IPS-18a (cell line): ENCODE results near the gene CEP20.

Experiments used
- H3K27ac ChIP-seq: one replicate; pipeline ENCODE4 v1.5.1; 2013; ENCODE audit warnings: low read length
- H3K27me3 ChIP-seq: one replicate; pipeline ENCODE4 v1.6.1; 2013; ENCODE audit warnings: mild to moderate bottlenecking, low read length; ENCODE audit not compliant: control insufficient read depth, insufficient read depth
- H3K36me3 ChIP-seq: one replicate; pipeline ENCODE4 v1.6.1; 2013; ENCODE audit warnings: low read depth, low read length; ENCODE audit not compliant: control insufficient read depth
- H3K4me1 ChIP-seq: one replicate; pipeline ENCODE4 v1.6.1; 2013; ENCODE audit warnings: low read depth, low read length; ENCODE audit not compliant: control insufficient read depth
- H3K4me3 ChIP-seq: one replicate; pipeline ENCODE4 v1.5.1; 2013; ENCODE audit warnings: low read length
- H3K9ac ChIP-seq: one replicate; pipeline ENCODE4 v1.6.1; 2013; ENCODE audit warnings: mild to moderate bottlenecking, low read length, moderate library complexity
- H3K9me3 ChIP-seq: one replicate; pipeline ENCODE4 v1.6.1; 2013; ENCODE audit warnings: low read depth, low read length; ENCODE audit not compliant: control insufficient read depth

CEP20 gene

GRCh38 chr16:15897121-15897780 is 8.8 kb upstream of the CEP20 start:
- Histone ChIP-seq H3K4me3 (no peak overlapping the region), H3K4me1 (peaks cover 3% of the 10 kb centered on the region), H3K27ac (no peak overlapping the region), H3K36me3 (no peaks in the 10 kb centered on the region), H3K27me3 (no peaks in the 10 kb centered on the region), H3K9ac (no peak overlapping the region), H3K9me3 (no peaks in the 10 kb centered on the region)

GRCh38 chr16:15894571-15895374 is 6.4 kb upstream of the CEP20 start:
- peaks cover 3% of the 10 kb centered on the region for H3K4me1 ChIP-seq
- no peak overlapping the region for H3K27ac ChIP-seq

GRCh38 chr16:15891508-15891907 is 3.1 kb upstream of the CEP20 start:
- Histone ChIP-seq H3K36me3 (no peaks in the 10 kb centered on the region), H3K27ac (no peak overlapping the region)

More at GRCh38 chr16:15894571-15895374, 6.4 kb upstream of the CEP20 start:
- H3K9me3 ChIP-seq = no peaks in the 10 kb centered on the region
- no peaks in the 10 kb centered on the region for H3K27me3 ChIP-seq
- H3K9ac ChIP-seq = no peak overlapping the region
- H3K36me3 ChIP-seq = no peaks in the 10 kb centered on the region
- H3K4me3 ChIP-seq = no peak overlapping the region

DNA sequence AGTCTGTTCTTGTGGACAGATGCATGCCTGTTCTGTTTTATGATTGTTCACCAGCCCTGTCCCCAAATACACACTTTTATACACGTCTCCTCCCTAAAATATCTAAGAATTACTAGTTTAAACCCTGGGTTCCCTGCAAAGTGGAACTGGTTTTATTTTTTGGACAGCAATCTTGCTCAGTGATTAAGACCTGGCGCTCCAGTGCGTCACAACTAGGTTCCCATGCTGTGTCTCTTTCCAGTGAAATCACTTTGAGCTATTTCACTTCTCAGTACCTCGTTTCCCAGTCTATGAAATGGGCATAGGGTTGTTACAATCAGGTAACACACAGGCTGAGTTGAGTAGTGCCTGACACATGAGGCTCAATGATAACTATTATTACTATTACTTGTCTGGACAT is 1.1 kb downstream of the CEP20 start:
- no peak overlapping the region for H3K27ac ChIP-seq
- H3K4me1 ChIP-seq = peaks cover 6% of the 10 kb centered on the region
- H3K4me3 ChIP-seq = peak overlapping the region; percentile 77
- no peaks in the 10 kb centered on the region for H3K27me3 ChIP-seq
- H3K9me3 ChIP-seq = no peaks in the 10 kb centered on the region
- peaks cover 8% of the 10 kb centered on the region for H3K36me3 ChIP-seq
- H3K9ac ChIP-seq = peak overlapping the region; percentile 84

More at GRCh38 chr16:15891508-15891907, 3.1 kb upstream of the CEP20 start:
- H3K9ac ChIP-seq = no peak overlapping the region
- no peaks in the 10 kb centered on the region for H3K27me3 ChIP-seq
- no peaks in the 10 kb centered on the region for H3K9me3 ChIP-seq
- H3K4me3 ChIP-seq = no peak overlapping the region
- H3K4me1 ChIP-seq = peaks cover 6% of the 10 kb centered on the region

DNA sequence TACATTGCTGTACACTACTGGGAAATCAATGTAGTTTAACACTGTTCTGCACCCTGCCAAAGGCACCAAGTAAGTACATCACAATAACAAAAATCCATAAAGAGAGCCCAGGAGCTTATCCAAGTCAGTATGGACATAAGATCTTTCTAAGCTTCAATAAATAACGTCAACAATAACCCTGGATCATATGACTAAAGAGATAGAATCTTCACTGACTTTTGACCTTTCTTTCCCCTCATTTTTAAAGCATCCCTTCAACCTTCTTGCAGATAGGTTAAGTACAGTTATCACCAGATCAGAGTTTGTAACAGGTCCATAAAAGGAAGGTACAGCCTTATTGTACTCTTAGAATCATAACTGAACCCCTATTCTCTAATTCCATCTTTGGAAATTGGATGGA is 2.3 kb downstream of the CEP20 start:
- H3K27ac ChIP-seq = no peak overlapping the region
- no peaks in the 10 kb centered on the region for H3K9me3 ChIP-seq
- H3K9ac ChIP-seq = no peak overlapping the region
- H3K4me1 ChIP-seq = peaks cover 6% of the 10 kb centered on the region
- no peak overlapping the region for H3K4me3 ChIP-seq
- peaks cover 14% of the 10 kb centered on the region for H3K36me3 ChIP-seq
- no peaks in the 10 kb centered on the region for H3K27me3 ChIP-seq

GRCh38 chr16:15885560-15886001 is 2.8 kb downstream of the CEP20 start:
- Histone ChIP-seq H3K9me3 (no peaks in the 10 kb centered on the region), H3K4me3 (no peak overlapping the region), H3K4me1 (peaks cover 6% of the 10 kb centered on the region), H3K27me3 (no peaks in the 10 kb centered on the region), H3K36me3 (peaks cover 14% of the 10 kb centered on the region), H3K27ac (no peak overlapping the region), H3K9ac (no peak overlapping the region)

DNA sequence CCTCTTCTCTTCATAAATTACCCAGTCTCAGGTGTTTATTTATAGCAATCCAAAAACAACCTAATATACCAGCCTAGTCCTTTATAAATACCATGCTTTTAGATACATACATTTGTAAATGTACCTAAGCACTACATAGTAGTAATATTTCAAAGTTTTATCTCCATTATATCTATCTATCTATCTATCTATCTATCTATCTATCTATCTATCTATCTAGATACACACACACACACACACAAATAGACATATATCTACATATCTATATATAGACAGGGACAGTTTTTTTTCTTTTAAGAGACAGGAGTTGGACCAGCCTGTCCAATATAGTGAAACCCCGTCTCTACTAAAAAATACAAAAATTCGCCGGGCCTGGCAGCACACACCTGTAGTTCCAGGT is 5.8 kb downstream of the CEP20 start:
- no peak overlapping the region for H3K27ac ChIP-seq
- H3K9me3 ChIP-seq = no peaks in the 10 kb centered on the region
- no peak overlapping the region for H3K9ac ChIP-seq
- no peaks in the 10 kb centered on the region for H3K27me3 ChIP-seq
- no peak overlapping the region for H3K4me3 ChIP-seq
- H3K36me3 ChIP-seq = peaks cover 26% of the 10 kb centered on the region
- no peaks in the 10 kb centered on the region for H3K4me1 ChIP-seq

DNA sequence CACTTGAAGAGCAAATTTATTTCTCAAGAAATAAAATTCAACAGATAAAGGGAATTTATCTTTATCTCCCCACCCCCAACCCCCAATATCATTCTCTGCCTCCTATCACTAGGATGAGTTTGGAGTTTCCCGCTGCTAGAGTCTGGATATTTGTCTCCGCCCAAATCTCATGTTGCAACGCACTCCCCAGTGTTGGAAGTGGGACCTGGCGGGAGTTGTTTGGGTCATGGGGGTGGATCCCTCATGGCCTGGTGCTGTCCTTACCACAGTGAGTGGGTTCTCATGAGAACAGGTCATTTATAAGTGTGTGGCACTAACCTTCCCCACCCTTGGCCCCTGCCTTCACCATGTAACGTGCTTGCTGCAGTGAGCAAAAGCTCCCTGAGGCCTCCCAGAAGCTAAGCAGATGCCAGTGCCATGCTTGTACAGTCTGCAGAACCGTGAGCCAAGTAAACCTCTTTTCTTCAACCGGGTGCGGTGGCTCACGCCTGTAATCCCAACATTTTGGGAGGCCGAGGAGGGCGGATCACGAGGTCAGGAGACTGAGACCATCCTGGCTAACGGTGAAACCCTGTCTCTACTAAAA is 6.5 kb downstream of the CEP20 start:
- peaks cover 28% of the 10 kb centered on the region for H3K36me3 ChIP-seq
- H3K4me3 ChIP-seq = no peak overlapping the region
- H3K27ac ChIP-seq = no peak overlapping the region
- no peaks in the 10 kb centered on the region for H3K27me3 ChIP-seq
- no peak overlapping the region for H3K9ac ChIP-seq
- H3K4me1 ChIP-seq = no peaks in the 10 kb centered on the region
- H3K9me3 ChIP-seq = no peaks in the 10 kb centered on the region

- no peaks in the 10 kb centered on the region for H3K27me3 ChIP-seq
Observed at GRCh38 chr16:15880434-15881308, 7.7 kb downstream of the CEP20 start.

GRCh38 chr16:15879255-15879811 is 9.1 kb downstream of the CEP20 start:
- Histone ChIP-seq H3K9me3 (no peaks in the 10 kb centered on the region), H3K36me3 (peaks cover 32% of the 10 kb centered on the region), H3K4me3 (no peak overlapping the region), H3K27ac (no peak overlapping the region), H3K9ac (no peak overlapping the region), H3K27me3 (no peaks in the 10 kb centered on the region), H3K4me1 (no peaks in the 10 kb centered on the region)

More at GRCh38 chr16:15880434-15881308, 7.7 kb downstream of the CEP20 start:
- Histone ChIP-seq H3K27ac (no peak overlapping the region), H3K4me1 (no peaks in the 10 kb centered on the region), H3K9ac (no peak overlapping the region), H3K9me3 (no peaks in the 10 kb centered on the region), H3K4me3 (no peak overlapping the region), H3K36me3 (peaks cover 28% of the 10 kb centered on the region)

DNA sequence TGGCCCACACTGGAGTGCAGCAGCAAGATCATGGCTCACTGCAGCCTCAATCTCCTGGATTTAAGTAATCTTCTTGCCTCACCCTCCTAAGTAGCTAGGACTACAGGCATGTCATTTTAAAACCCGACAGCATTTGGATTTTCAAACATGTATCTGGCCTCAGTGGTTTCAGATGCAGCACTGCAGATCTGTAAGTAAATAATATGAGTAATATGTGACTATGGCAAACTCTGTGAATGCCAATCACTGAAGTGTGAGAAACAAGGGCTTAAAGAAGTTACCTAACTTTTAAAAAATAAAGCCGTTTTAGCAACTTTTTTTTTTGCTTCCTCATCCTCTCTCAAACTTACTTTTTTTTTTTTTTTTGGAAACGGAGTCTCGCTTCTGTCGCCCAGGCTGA is 11.9 kb downstream of the CEP20 start:
- H3K9ac ChIP-seq = no peak overlapping the region
- no peak overlapping the region for H3K27ac ChIP-seq
- H3K36me3 ChIP-seq = peaks cover 33% of the 10 kb centered on the region
- H3K4me3 ChIP-seq = no peak overlapping the region
- H3K27me3 ChIP-seq = no peaks in the 10 kb centered on the region
- no peaks in the 10 kb centered on the region for H3K9me3 ChIP-seq
- no peaks in the 10 kb centered on the region for H3K4me1 ChIP-seq
